DMS114 treated with DMSO at 0.1 percent for 48 hours (cell line): Measurements from ENCODE around the gene OR5D14.

Experiments
- DNase-seq: peaks from one replicate; lab custom pipeline; 2025; ENCODE audit not compliant: unreplicated experiment; lab: John Stamatoyannopoulos, UW

The OR5D14 gene

GRCh38 chr11:55795256-55795655 lies at the start of gene OR5D14:
TSS of gene OR5D14 (plus strand) at chr11:55795556. CDS start at chr11:55795556, 0 bp downstream.
- DNase-seq, result no peak

GRCh38 chr11:55773138-55773537 lies 22.2 kb upstream of the OR5D14 start, which contains the start of gene OR5D13:
TSS of gene OR5D13 (plus strand) at chr11:55773438. CDS start at chr11:55773438, 0 bp downstream.
- no peak for DNase-seq

- DNase-seq, result no peak
Measured at GRCh38 chr11:55791606-55792005, 3.8 kb upstream of the OR5D14 start.

- no peak for DNase-seq
Measured at GRCh38 chr11:55793321-55793720, 2.0 kb upstream of the OR5D14 start.

- no peak for DNase-seq
Measured at GRCh38 chr11:55806248-55806647, 10.9 kb downstream of the OR5D14 start.

- DNase-seq, result no peak
Measured at GRCh38 chr11:55811067-55811466, 15.7 kb downstream of the OR5D14 start, which contains the start of gene OR5L1. TSS of gene OR5L1 (plus strand) at chr11:55811367. CDS start at chr11:55811467, 100 bp downstream.

- DNase-seq, result no peak
Measured at GRCh38 chr11:55819330-55819729, 24.0 kb downstream of the OR5D14 start, which contains the start of gene OR5D18. TSS of gene OR5D18 (plus strand) at chr11:55819630. CDS start at chr11:55819630, 0 bp downstream.

GRCh38 chr11:55826919-55827318 lies 31.6 kb downstream of the OR5D14 start, which contains the start of gene OR5L2:
TSS of gene OR5L2 (plus strand) at chr11:55827219. CDS start at chr11:55827219, 0 bp downstream.
- DNase-seq, result no peak

GRCh38 chr11:55838452-55838851 lies 43.1 kb downstream of the OR5D14 start, which contains the start of gene OR5D16:
TSS of gene OR5D16 (plus strand) at chr11:55838752. CDS start at chr11:55838752, 0 bp downstream.
- no peak for DNase-seq
